SU-DHL-6 (cell line): ENCODE measurements around the gene HIVEP3.

Experiments
- H2AFZ ChIP-seq: fragments of 200-600 bp; sonication (generic); 2 replicates; pipeline ENCODE4 v1.6.1; 2014; ENCODE audit warnings: low read depth, mild to moderate bottlenecking, moderate library complexity, mixed read lengths, antibody characterized with exemption, low read length; ENCODE audit not compliant: severe bottlenecking
- H3F3A ChIP-seq: fragments of 200-600 bp; shearing (Covaris generic); 2 replicates; pipeline ENCODE4 v1.6.0; 2016; ENCODE audit warnings: antibody characterized with exemption, mild to moderate bottlenecking; ENCODE audit not compliant: insufficient read depth
- H3K27ac ChIP-seq: fragments of 200-600 bp; sonication (generic); 2 replicates; pipeline ENCODE4 v1.5.1; 2016; ENCODE audit warnings: low read depth, mild to moderate bottlenecking, low read length, moderate library complexity, mixed read lengths
- H3K27me3 ChIP-seq: fragments of 200-600 bp; sonication (generic), shearing (Covaris generic); 2 replicates; pipeline ENCODE4 v1.6.0; 2014; ENCODE audit warnings: mild to moderate bottlenecking, low read length
- H3K36me3 ChIP-seq: fragments of 200-600 bp; sonication (generic); 2 replicates; pipeline ENCODE4 v1.6.1; 2014; ENCODE audit warnings: mild to moderate bottlenecking, low read length, mixed read lengths
- H3K4me2 ChIP-seq: fragments of 300-600, 200-600 bp; shearing (Covaris generic), sonication (generic); 2 replicates; pipeline ENCODE4 v1.6.0; 2014; ENCODE audit warnings: low read length, low read depth, mild to moderate bottlenecking; ENCODE audit not compliant: poor library complexity, severe bottlenecking
- H3K4me3 ChIP-seq: fragments of 200-600 bp; sonication (generic); 2 replicates; pipeline ENCODE4 v1.5.1; 2014; ENCODE audit warnings: antibody characterized with exemption, low read length, mild to moderate bottlenecking, mixed read lengths; ENCODE audit not compliant: insufficient read depth, poor library complexity, severe bottlenecking
- H3K79me2 ChIP-seq: fragments of 200-600 bp; sonication (generic); 2 replicates; pipeline ENCODE4 v1.6.1; 2014; ENCODE audit warnings: mild to moderate bottlenecking, low read length, moderate library complexity; ENCODE audit not compliant: insufficient read depth
- H3K9ac ChIP-seq: fragments of 200-600 bp; sonication (generic); 2 replicates; pipeline ENCODE4 v1.7.0; 2014; ENCODE audit warnings: mild to moderate bottlenecking, low read length
- H3K9me2 ChIP-seq: fragments of 200-600 bp; sonication (generic); replicated peaks from 2 replicates; pipeline ENCODE4 v1.6.1; 2014; ENCODE audit warnings: low read length; ENCODE audit not compliant: insufficient read depth
- H3K9me3 ChIP-seq: fragments of 200-600 bp; sonication (generic); 2 replicates; pipeline ENCODE4 v1.6.1; 2014; ENCODE audit warnings: low read length, mixed read lengths; ENCODE audit not compliant: insufficient read depth
- H4K20me1 ChIP-seq: fragments of 200-600 bp; sonication (generic); 2 replicates; pipeline ENCODE4 v1.6.1; 2014; ENCODE audit warnings: low read depth, mild to moderate bottlenecking, antibody characterized with exemption, low read length, moderate library complexity, mixed read lengths
- EZH2phosphoT487 ChIP-seq: fragments of 200-600 bp; sonication (generic), shearing (Covaris generic); conservative IDR thresholded peaks from 2 replicates; pipeline ENCODE4 v1.6.1; 2018; ENCODE audit warnings: mild to moderate bottlenecking, antibody characterized with exemption, low read length, moderate library complexity, mixed read lengths
- TF ChIP-seq, protein P1 (sequence below): fragments of 200-600 bp; sonication (generic); IDR thresholded peaks from one replicate; pipeline ENCODE4 v1.5.1; 2017; ENCODE audit warnings: antibody characterized with exemption, mild to moderate bottlenecking, low read length, moderate library complexity; ENCODE audit not compliant: insufficient read depth, poor library complexity, severe bottlenecking

Gene HIVEP3

DNA sequence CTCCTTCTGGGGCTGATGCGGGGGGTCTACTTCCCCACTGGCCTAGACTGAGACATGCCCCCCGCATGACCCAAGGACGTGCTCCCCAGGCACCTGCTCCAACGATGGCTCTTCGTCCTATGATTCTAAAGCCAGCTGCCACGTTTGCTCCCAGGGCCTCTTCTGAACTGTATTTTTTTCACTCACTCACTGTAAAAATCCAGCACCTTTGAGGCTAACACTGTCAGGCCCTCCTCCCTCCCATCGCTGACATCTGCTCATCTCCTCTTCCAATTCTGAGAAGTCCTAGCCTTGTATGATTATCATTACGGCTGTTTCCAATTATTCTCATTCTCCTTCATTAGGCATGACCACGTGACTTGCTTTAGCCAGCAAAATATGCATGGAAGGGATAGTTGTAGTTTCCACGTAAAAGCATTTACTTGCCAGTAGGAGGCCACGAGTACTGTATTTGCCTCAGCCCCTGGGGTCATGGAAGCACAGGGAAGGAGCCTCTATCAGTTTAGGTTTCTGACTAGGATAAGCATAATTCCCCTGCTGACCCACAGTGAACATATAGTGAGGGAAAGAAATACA lies 415.1 kb downstream of the HIVEP3 start:
- H3K4me3 ChIP-seq: no peak overlapping the region
- H3F3A ChIP-seq: no peaks in the 10 kb centered on the region
- H2AFZ ChIP-seq: no peak overlapping the region
- no peaks in the 10 kb centered on the region for H4K20me1 ChIP-seq
- H3K9me2 ChIP-seq: no peaks in the 10 kb centered on the region
- H3K27me3 ChIP-seq: no peaks in the 10 kb centered on the region
- H3K27ac ChIP-seq: no peak overlapping the region
- TF ChIP-seq EZH2phosphoT487: no peak
- TF ChIP-seq, protein P1, sequence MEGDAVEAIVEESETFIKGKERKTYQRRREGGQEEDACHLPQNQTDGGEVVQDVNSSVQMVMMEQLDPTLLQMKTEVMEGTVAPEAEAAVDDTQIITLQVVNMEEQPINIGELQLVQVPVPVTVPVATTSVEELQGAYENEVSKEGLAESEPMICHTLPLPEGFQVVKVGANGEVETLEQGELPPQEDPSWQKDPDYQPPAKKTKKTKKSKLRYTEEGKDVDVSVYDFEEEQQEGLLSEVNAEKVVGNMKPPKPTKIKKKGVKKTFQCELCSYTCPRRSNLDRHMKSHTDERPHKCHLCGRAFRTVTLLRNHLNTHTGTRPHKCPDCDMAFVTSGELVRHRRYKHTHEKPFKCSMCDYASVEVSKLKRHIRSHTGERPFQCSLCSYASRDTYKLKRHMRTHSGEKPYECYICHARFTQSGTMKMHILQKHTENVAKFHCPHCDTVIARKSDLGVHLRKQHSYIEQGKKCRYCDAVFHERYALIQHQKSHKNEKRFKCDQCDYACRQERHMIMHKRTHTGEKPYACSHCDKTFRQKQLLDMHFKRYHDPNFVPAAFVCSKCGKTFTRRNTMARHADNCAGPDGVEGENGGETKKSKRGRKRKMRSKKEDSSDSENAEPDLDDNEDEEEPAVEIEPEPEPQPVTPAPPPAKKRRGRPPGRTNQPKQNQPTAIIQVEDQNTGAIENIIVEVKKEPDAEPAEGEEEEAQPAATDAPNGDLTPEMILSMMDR: no peak
- H3K79me2 ChIP-seq: no peaks in the 10 kb centered on the region
- H3K36me3 ChIP-seq: no peaks in the 10 kb centered on the region
- no peaks in the 10 kb centered on the region for H3K9me3 ChIP-seq
- no peak overlapping the region for H3K4me2 ChIP-seq
- H3K9ac ChIP-seq: no peak overlapping the region

DNA sequence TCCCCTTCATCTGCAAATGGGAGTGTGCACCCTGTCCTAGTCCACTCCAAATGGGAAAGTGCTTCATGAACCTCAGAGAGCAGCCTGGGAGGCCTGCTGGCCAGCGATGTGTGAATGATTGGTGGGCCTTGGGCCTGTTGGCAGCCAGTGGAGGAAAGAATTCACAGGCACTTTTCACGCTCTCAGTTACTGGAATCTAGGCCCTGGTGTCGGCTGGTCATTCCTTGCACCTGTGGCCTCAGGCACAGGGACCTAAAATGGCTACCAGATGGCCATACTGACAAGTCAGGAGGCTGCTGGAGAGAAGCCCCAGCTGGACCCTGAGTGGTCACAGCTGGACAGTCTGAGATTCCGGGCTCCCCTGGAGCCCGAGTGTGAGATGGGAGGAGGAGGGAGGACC lies 415.8 kb downstream of the HIVEP3 start:
- Histone ChIP-seq H3K27me3 (no peaks in the 10 kb centered on the region), H4K20me1 (no peaks in the 10 kb centered on the region), H3K9ac (no peak overlapping the region), H3K4me2 (no peak overlapping the region), H3K36me3 (no peaks in the 10 kb centered on the region), H3K9me2 (no peaks in the 10 kb centered on the region), H3F3A (no peaks in the 10 kb centered on the region), H3K79me2 (no peaks in the 10 kb centered on the region), H3K4me3 (no peak overlapping the region), H3K27ac (no peak overlapping the region), H2AFZ (no peak overlapping the region), H3K9me3 (no peaks in the 10 kb centered on the region)
- TF ChIP-seq, protein P1: no peak
- no peak for TF ChIP-seq EZH2phosphoT487

DNA sequence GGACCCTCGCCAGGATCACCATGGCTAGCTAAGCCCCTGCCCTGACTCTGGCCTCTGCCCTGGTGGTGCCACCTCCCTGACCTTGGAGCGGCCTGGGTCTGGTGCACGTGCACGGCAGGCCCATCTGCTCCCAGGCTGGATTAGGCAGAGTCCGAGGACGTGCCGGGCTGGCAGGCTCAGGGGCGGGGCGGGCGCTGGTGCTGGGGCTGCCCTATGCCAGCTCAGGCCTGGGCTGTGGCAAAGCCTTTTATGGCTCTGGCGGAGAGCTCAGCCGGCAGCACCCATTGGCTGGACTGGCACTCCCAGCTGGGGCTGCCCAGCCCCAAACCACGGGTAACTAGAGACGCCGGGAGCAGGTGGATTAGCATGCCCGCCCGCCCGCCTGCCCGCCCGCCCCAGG lies 417.1 kb downstream of the HIVEP3 start:
- no peak overlapping the region for H3K4me2 ChIP-seq
- no peaks in the 10 kb centered on the region for H3K9me2 ChIP-seq
- H3K4me3 ChIP-seq: no peak overlapping the region
- H3K9ac ChIP-seq: no peak overlapping the region
- TF ChIP-seq, protein P1: no peak
- TF ChIP-seq EZH2phosphoT487: no peak
- H3F3A ChIP-seq: no peaks in the 10 kb centered on the region
- H3K79me2 ChIP-seq: no peaks in the 10 kb centered on the region
- H4K20me1 ChIP-seq: no peaks in the 10 kb centered on the region
- H3K27ac ChIP-seq: no peak overlapping the region
- no peak overlapping the region for H2AFZ ChIP-seq
- H3K36me3 ChIP-seq: no peaks in the 10 kb centered on the region
- H3K9me3 ChIP-seq: no peaks in the 10 kb centered on the region
- H3K27me3 ChIP-seq: no peaks in the 10 kb centered on the region
